ENCODE data around the gene PRKG2. TPM values are rescaled to one million over a fixed set of nuclear protein-coding genes. Genes with fewer than 3 reads are reported as not detected.
"Not testable (repeated sequence)": the region's sequence is repeated elsewhere in the genome, so short reads cannot be mapped to it uniquely, and the experiment has no call there.

Gene PRKG2
- total RNA-seq, 1 donor from 2014 or later: not detected

DNA sequence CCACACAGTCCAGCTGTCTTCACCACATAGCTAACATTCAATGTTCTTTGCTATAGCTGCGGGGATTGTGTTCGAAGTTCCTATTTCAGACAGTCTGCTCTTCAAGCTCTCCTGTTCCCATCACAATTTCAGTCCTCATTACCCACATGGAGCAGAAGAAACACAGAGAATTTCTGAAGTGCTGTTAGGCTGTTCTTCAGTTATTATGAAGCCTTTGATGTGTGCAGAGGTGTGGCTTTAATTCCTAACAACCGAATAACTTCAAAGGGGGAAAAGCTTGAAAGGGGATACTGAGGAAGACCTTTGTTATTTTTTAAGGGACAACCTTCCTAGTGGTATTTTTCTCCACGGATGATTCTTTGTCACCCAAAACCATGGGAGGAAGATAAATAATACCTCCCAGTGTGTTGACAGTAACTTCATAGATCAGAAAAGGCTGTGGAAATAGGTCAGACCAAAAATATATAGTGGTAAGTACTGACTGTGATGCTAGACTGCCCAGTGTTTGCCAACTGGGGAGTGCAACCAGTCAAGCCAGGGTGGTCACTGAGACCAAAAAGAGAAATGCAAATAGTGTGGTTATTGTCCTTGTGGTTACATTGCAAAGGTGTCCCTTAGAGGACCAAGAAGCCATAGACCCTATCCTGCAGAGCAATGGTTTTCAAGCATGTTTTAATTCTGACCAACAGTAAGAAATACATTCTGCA lies 52.1 kb downstream of the PRKG2 start:
- H3K4me1 Mint-ChIP-seq (ENCODE audit: unreplicated experiment): no peaks in the 10 kb centered on the region
- TF ChIP-seq, protein P1, sequence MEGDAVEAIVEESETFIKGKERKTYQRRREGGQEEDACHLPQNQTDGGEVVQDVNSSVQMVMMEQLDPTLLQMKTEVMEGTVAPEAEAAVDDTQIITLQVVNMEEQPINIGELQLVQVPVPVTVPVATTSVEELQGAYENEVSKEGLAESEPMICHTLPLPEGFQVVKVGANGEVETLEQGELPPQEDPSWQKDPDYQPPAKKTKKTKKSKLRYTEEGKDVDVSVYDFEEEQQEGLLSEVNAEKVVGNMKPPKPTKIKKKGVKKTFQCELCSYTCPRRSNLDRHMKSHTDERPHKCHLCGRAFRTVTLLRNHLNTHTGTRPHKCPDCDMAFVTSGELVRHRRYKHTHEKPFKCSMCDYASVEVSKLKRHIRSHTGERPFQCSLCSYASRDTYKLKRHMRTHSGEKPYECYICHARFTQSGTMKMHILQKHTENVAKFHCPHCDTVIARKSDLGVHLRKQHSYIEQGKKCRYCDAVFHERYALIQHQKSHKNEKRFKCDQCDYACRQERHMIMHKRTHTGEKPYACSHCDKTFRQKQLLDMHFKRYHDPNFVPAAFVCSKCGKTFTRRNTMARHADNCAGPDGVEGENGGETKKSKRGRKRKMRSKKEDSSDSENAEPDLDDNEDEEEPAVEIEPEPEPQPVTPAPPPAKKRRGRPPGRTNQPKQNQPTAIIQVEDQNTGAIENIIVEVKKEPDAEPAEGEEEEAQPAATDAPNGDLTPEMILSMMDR (IDR thresholded peaks at IDR 0.05): no peak
- DNase-seq (ENCODE audit: extremely low spot score, unreplicated experiment): no peak
- no peaks in the 10 kb centered on the region for H3K9me3 Mint-ChIP-seq (ENCODE audit: unreplicated experiment)
- H3K27me3 Mint-ChIP-seq (ENCODE audit: unreplicated experiment): no peaks in the 10 kb centered on the region
- H3K36me3 Mint-ChIP-seq (ENCODE audit: unreplicated experiment): no peaks in the 10 kb centered on the region
- H3K27ac Mint-ChIP-seq (ENCODE audit: unreplicated experiment): no peak overlapping the region
- H3K4me3 Mint-ChIP-seq (ENCODE audit: unreplicated experiment): no peak overlapping the region

DNA sequence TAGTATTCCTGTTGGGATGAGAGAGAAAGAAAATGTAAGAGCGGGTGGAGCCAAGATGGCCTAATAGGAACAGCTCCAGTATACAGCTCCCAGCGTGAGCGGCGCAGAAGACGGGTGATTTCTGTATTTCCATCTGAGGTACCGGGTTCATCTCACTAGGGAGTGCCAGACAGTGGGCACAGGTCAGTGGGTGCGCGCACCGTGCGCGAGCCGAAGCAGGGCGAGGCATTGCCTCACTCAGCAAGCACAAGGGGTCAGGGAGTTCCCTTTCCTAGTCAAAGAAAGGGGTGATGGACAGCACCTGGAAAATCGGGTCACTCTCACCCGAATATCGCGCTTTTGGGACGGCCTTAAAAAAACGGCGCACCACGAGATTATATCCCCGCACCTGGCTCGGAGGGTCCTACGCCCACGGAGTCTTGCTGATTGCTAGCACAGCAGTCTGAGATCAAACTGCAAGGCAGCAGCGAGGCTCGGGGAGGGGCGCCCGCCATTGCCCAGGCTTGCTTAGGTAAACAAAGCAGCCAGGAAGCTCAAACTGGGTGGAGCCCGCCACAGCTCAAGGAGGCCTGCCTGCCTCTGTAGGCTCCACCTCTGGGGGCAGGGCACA lies 61.2 kb downstream of the PRKG2 start:
- H3K36me3 Mint-ChIP-seq (ENCODE audit: unreplicated experiment); H3K27ac Mint-ChIP-seq (ENCODE audit: unreplicated experiment); H3K4me1 Mint-ChIP-seq (ENCODE audit: unreplicated experiment); DNase-seq (ENCODE audit: extremely low spot score, unreplicated experiment); H3K27me3 Mint-ChIP-seq (ENCODE audit: unreplicated experiment); H3K9me3 Mint-ChIP-seq (ENCODE audit: unreplicated experiment): not testable (repeated sequence)
- peak overlapping the region; percentile 68 for H3K4me3 Mint-ChIP-seq (ENCODE audit: unreplicated experiment)

DNA sequence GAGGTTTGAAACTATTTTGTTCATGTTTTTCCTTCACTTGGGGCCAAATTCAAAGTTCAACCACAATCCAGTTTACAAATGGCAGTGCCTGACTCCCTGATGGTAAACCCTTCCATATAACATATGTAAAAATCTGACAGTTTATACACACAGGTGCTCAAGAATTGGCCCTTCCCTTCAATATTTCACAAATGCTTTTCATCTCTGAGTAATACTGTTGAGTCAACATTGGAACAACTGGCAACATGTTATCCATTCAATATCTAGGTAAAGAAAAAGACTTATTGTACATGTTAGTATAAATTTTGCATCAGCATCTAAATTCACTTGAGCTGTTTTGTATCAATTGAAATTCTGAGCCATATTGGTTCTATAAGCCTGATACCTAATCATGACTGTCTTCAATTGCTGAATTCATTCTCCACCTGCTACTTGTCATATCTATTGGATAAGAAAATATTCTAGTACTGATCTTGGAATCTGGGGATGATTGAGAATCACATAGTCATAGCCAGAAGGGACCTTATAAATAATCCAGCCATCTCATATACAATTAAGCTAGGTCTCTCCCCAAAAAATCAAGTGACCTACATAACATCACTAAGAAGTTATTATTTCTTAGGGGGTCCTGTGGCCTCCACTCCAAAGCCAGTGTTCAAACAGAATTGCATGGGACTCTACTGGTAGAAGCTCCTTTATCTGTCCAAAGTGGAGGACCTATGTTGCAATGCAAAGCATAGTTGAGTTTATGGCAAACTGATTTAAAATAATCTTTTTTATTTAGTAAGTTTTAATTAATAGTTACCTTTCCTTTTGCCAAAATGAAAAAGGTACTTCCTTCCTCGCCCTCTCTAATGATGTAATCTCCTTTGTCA lies 61.9 kb downstream of the PRKG2 start:
- Mint-ChIP-seq H3K27ac (ENCODE audit: unreplicated experiment) (no peak overlapping the region), H3K9me3 (ENCODE audit: unreplicated experiment) (no peaks in the 10 kb centered on the region), H3K4me3 (ENCODE audit: unreplicated experiment) (peak overlapping the region; percentile 68), H3K4me1 (ENCODE audit: unreplicated experiment) (no peaks in the 10 kb centered on the region), H3K27me3 (ENCODE audit: unreplicated experiment) (peaks cover 2% of the 10 kb centered on the region), H3K36me3 (ENCODE audit: unreplicated experiment) (no peaks in the 10 kb centered on the region)
- DNase-seq (ENCODE audit: extremely low spot score, unreplicated experiment): no peak
- TF ChIP-seq, protein P1 (IDR thresholded peaks at IDR 0.05): no peak

DNA sequence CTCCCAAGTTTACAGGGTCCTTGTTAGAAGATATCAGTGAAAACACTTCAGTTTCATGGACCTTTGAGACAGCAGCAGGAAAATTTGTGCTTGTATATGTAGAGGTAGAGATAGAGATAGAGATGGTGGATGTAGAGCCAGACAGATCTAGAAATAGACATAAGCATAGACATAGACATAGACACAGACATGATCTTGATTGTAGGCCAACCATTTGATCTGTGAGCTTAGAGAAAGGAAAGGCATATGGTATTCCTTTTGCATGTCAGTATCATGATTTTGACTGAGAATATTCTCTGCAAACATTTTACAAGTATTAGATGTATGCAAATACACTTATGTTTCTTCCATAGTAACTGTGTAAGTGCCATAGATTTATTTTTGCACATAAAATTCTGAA lies 65.0 kb downstream of the PRKG2 start:
- H3K4me3 Mint-ChIP-seq (ENCODE audit: unreplicated experiment): no peak overlapping the region
- no peak overlapping the region for H3K27ac Mint-ChIP-seq (ENCODE audit: unreplicated experiment)
- no peaks in the 10 kb centered on the region for H3K9me3 Mint-ChIP-seq (ENCODE audit: unreplicated experiment)

DNA sequence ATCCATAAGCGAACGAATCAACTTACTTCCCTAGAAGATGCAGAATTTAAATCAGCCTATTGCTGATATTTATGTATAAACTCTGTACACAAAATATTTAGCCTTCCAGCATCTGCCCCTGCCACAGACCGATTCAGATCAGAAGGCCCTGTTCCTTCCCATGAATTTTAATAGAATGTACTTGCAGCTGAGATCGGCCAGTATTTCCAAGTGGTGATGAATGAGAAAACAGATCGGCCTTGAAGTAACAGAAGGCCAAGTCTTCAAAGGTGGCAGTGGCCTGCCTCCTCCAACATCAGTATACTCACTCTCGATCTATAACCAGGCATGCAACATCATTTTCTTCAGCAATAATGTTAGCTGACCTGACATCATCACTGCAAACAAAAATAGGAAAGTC lies 66.4 kb downstream of the PRKG2 start:
- Mint-ChIP-seq H3K27ac (ENCODE audit: unreplicated experiment) (no peak overlapping the region), H3K9me3 (ENCODE audit: unreplicated experiment) (no peaks in the 10 kb centered on the region), H3K36me3 (ENCODE audit: unreplicated experiment) (no peaks in the 10 kb centered on the region), H3K27me3 (ENCODE audit: unreplicated experiment) (peaks cover 2% of the 10 kb centered on the region), H3K4me1 (ENCODE audit: unreplicated experiment) (no peaks in the 10 kb centered on the region), H3K4me3 (ENCODE audit: unreplicated experiment) (no peak overlapping the region)
- DNase-seq (ENCODE audit: extremely low spot score, unreplicated experiment): no peak
- TF ChIP-seq, protein P1 (IDR thresholded peaks at IDR 0.05): no peak

More for the DNA sequence above, 65.0 kb downstream of the PRKG2 start:
- H3K4me1 Mint-ChIP-seq (ENCODE audit: unreplicated experiment): no peaks in the 10 kb centered on the region
- TF ChIP-seq, protein P1 (IDR thresholded peaks at IDR 0.05): no peak
- H3K36me3 Mint-ChIP-seq (ENCODE audit: unreplicated experiment): no peaks in the 10 kb centered on the region
- no peak for DNase-seq (ENCODE audit: extremely low spot score, unreplicated experiment)
- H3K27me3 Mint-ChIP-seq (ENCODE audit: unreplicated experiment): peaks cover 2% of the 10 kb centered on the region
